ENCODE data around the gene CGREF1. TPM values are rescaled to one million over a fixed set of nuclear protein-coding genes. Genes with fewer than 3 reads are reported as not detected.

The CGREF1 gene
- total RNA-seq, 2 experiments from 2014 or later: 2.7 to 2.9 TPM

DNA sequence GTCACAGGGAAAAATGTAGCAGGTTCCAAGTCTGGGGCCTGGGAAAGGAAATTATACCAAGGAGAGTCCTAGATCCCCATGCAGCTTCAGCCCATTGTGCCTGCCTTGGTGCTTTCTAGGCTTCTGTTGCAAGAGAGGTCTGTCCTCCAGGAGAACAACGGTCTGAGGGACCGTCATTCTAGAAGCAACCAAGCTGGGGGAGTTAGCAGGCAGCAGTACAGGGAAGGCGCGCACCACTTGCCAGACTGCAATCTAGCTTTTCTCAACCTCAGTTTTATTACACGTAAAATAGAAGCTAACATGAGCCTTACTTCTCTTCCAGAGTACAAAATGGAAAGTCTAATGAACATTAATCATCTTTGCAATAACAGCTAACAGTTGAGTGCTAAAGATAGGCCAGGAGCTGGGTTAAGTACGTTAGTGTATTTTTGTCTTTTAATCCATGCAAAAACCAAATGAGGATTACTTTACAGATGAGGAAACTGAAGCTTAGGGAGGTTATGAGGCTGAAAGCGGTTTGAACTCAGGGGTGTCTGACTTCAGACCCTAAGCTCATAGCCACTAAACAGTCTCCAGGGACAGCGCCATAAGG lies 31.8 kb upstream of the CGREF1 start:
- H3K4me1 Mint-ChIP-seq (ENCODE audit: low read depth): no peaks in the 10 kb centered on the region
- intact Hi-C loops (cut with micrococcal nuclease): no loop called here
- H3K27me3 Mint-ChIP-seq: peaks cover 3% of the 10 kb centered on the region
- CTCF ChIA-PET: no interaction called here
- H3K27ac Mint-ChIP-seq: no peak overlapping the region
- POLR2A ChIA-PET: no interaction called here
- no peaks in the 10 kb centered on the region for H3K36me3 Mint-ChIP-seq
- no peak for DNase-seq
- no peaks in the 10 kb centered on the region for H3K9me3 Mint-ChIP-seq
- no peak overlapping the region for H3K4me3 Mint-ChIP-seq

DNA sequence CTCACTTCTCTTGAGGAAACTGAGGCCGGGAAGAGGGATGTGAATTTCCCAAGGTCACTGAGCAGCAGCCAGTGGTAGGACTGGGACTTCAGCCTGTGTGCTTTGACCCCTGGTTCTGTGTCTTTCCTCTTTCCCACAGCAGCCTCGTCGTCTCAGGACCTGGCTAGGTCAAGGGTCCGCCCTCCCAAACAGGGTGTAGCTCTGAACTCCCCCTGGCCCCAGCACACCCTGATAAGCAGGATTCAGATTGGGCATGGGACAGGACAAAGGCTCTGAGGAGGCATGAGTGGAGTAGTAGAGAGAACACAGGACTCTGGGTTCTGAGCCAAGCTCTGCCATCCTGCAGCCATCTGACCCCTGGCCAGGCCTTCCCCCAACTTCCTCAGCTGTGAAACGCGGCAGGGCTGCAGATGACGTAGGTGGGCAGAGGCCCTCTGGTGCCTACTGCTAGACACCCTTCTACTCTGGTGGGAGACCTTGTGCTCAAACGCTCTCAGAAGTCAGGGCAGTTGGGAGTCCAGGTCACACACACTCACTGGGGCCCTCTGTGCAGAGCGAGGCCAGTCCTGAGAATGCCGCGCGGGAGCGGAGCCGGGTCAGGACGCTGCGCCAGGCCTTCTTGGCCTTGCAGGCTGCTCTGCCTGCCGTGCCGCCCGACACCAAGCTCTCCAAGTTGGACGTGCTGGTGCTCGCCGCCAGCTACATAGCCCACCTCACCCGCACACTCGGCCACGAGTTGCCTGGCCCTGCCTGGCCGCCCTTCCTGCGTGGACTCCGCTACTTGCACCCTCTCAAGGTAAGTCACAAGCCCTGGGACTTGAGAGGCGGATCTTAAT lies 30.9 kb upstream of the CGREF1 start:
- POLR2A ChIA-PET: no interaction called here
- DNase-seq: no peak
- CTCF ChIA-PET: no interaction called here
- H3K9me3 Mint-ChIP-seq: no peaks in the 10 kb centered on the region
- H3K36me3 Mint-ChIP-seq: no peaks in the 10 kb centered on the region
- H3K4me1 Mint-ChIP-seq (ENCODE audit: low read depth): no peaks in the 10 kb centered on the region
- no peak overlapping the region for H3K4me3 Mint-ChIP-seq
- intact Hi-C loops (cut with micrococcal nuclease): no loop called here
- no peak overlapping the region for H3K27ac Mint-ChIP-seq
- peaks cover 3% of the 10 kb centered on the region for H3K27me3 Mint-ChIP-seq

GRCh38 chr2:27148801-27149439 lies 30.0 kb upstream of the CGREF1 start, which contains the start of gene TCF23:
Gene TCF23, plus strand, starts transcription at chr2:27149004. Its CDS starts 130 bp downstream, at chr2:27149134.
- Mint-ChIP-seq H3K27me3 (peaks cover 3% of the 10 kb centered on the region), H3K9me3 (no peaks in the 10 kb centered on the region), H3K4me1 (ENCODE audit: low read depth) (no peaks in the 10 kb centered on the region), H3K4me3 (no peak within 1 kb of the TSS), H3K27ac (no peak within 1 kb of the TSS), H3K36me3 (no peaks in the 10 kb centered on the region)
- ChIA-PET POLR2A (no interaction called here), CTCF (interaction anchor here (1.1 kb wide), 1 partner anchor 154 kb away, joined by 3 read pairs; no protein-coding TSS in a partner anchor)
- no peak for DNase-seq
- intact Hi-C loops (cut with micrococcal nuclease): no loop called here

- H3K36me3 Mint-ChIP-seq: no peaks in the 10 kb centered on the region
- H3K27me3 Mint-ChIP-seq: peaks cover 9% of the 10 kb centered on the region
- H3K4me1 Mint-ChIP-seq (ENCODE audit: low read depth): no peaks in the 10 kb centered on the region
- intact Hi-C loops (cut with micrococcal nuclease): no loop called here
- no peak overlapping the region for H3K4me3 Mint-ChIP-seq
- H3K27ac Mint-ChIP-seq: no peak overlapping the region
- CTCF ChIA-PET: interaction anchor here (1.1 kb wide), 1 partner anchor 155 kb away, joined by 3 read pairs; no protein-coding TSS in a partner anchor
- POLR2A ChIA-PET: no interaction called here
- DNase-seq: no peak
- peaks cover 4% of the 10 kb centered on the region for H3K9me3 Mint-ChIP-seq
These were observed 29.0 kb upstream of the CGREF1 start for GRCh38 chr2:27147935-27148334.

DNA sequence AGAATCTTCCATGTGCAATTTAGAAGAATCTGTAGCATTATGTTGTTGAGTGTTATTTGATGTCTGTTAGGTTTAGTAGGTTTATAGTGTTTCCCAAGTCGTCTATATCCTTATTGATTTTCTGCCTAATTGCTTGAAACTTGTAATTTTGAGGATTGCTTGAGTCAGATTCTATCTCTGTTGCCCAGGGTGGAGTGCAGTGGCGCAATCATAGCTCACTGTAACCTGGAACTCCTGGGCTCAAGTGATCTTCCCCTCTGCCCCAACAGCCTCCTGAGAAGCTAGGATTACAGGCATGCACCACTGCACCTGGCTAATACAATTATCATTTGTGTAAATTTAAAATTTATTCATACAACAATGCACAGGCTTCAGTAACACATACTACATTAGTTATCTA lies 26.8 kb upstream of the CGREF1 start:
- intact Hi-C loops (cut with micrococcal nuclease): no loop called here

DNA sequence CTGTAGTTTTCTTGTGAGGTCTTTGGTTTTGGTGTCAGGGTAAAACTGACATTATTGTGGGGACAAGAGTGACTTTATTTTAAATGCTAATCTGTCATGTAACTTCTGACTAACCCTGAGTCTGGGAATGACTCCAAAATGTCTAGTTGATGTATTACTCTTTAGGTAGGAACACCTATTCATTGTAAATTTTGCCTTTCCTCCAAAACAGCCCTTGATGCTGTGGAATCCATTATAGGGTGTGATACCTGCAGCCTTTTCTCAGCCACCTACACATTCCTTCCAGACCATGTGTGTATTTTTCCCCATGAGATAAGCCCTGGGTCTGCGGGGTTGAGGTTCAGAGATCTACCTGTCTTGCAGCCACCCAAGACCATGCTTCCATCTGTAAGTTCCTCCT lies 24.4 kb upstream of the CGREF1 start:
- ChIA-PET CTCF (no interaction called here), POLR2A (interaction anchor here (0.6 kb wide), 1 partner anchor 193 kb away, joined by 4 read pairs; no protein-coding TSS in a partner anchor)
- no peaks in the 10 kb centered on the region for H3K36me3 Mint-ChIP-seq
- H3K4me1 Mint-ChIP-seq (ENCODE audit: low read depth): no peaks in the 10 kb centered on the region
- intact Hi-C loops (cut with micrococcal nuclease): no loop called here
- H3K27me3 Mint-ChIP-seq: peaks cover 15% of the 10 kb centered on the region
- H3K4me3 Mint-ChIP-seq: no peak overlapping the region
- no peak for DNase-seq
- peaks cover 6% of the 10 kb centered on the region for H3K9me3 Mint-ChIP-seq
- no peak overlapping the region for H3K27ac Mint-ChIP-seq

More for the DNA sequence above, 26.8 kb upstream of the CGREF1 start:
- ChIA-PET POLR2A (no interaction called here), CTCF (interaction anchor here (1.0 to 1.3 kb wide), 2 partner anchors 20 to 157 kb away, joined by 3 read pairs; no protein-coding TSS in a partner anchor)
- no peak overlapping the region for H3K4me3 Mint-ChIP-seq
- peaks cover 6% of the 10 kb centered on the region for H3K9me3 Mint-ChIP-seq
- H3K27ac Mint-ChIP-seq: no peak overlapping the region
- H3K36me3 Mint-ChIP-seq: no peaks in the 10 kb centered on the region
- DNase-seq: no peak
- peaks cover 15% of the 10 kb centered on the region for H3K27me3 Mint-ChIP-seq
- no peaks in the 10 kb centered on the region for H3K4me1 Mint-ChIP-seq (ENCODE audit: low read depth)

GRCh38 chr2:27139310-27139709 lies 20.4 kb upstream of the CGREF1 start, which contains the start of gene PRR30:
Gene PRR30, minus strand, starts transcription at chr2:27139410. Its CDS starts 1,081 bp downstream, at chr2:27138329.
- Mint-ChIP-seq H3K27ac (no peak within 1 kb of the TSS), H3K36me3 (peaks cover 2% of the 10 kb centered on the region), H3K4me1 (ENCODE audit: low read depth) (peaks cover 4% of the 10 kb centered on the region), H3K27me3 (peaks cover 12% of the 10 kb centered on the region), H3K9me3 (peaks cover 6% of the 10 kb centered on the region), H3K4me3 (no peak within 1 kb of the TSS)
- intact Hi-C loops (cut with micrococcal nuclease): no loop called here
- no peak for DNase-seq
- ChIA-PET POLR2A (no interaction called here), CTCF (interaction anchor here (1.5 kb wide), 1 partner anchor 30 kb away, joined by 6 read pairs; no protein-coding TSS in a partner anchor)

DNA sequence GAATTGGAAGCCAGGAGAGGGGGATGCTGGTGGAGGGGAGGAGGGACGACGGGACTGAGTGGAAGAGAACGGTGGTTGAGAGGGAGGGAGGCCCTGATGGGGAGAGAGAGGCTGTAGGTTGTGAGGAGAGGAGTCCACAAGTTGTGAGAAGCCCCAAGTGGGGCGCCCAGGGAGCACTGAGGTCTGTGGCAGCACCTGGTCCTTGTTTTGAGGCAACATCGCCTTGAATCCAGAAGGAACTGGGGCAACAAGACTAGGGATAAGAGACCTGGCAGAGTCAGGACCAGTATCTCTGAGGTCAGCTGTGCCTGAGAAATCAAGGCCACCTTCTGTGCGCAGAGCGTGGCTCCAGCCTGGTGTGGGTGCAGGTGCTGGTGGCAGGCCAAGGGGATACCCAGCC lies 19.2 kb upstream of the CGREF1 start:
- DNase-seq: no peak
- Mint-ChIP-seq H3K4me1 (ENCODE audit: low read depth) (peaks cover 12% of the 10 kb centered on the region), H3K27me3 (peaks cover 7% of the 10 kb centered on the region), H3K9me3 (peaks cover 3% of the 10 kb centered on the region), H3K4me3 (no peak overlapping the region), H3K36me3 (peaks cover 3% of the 10 kb centered on the region), H3K27ac (no peak overlapping the region)
- CTCF ChIA-PET: no interaction called here
- POLR2A ChIA-PET: no interaction called here
- intact Hi-C loops (cut with micrococcal nuclease): no loop called here

GRCh38 chr2:27137322-27137935 lies 18.5 kb upstream of the CGREF1 start:
- Mint-ChIP-seq H3K27me3 (peaks cover 2% of the 10 kb centered on the region), H3K4me1 (ENCODE audit: low read depth) (peaks cover 18% of the 10 kb centered on the region), H3K9me3 (no peaks in the 10 kb centered on the region), H3K27ac (no peak overlapping the region), H3K4me3 (no peak overlapping the region), H3K36me3 (peaks cover 8% of the 10 kb centered on the region)
- DNase-seq: no peak
- intact Hi-C loops (cut with micrococcal nuclease): no loop called here
- ChIA-PET CTCF (no interaction called here), POLR2A (no interaction called here)

DNA sequence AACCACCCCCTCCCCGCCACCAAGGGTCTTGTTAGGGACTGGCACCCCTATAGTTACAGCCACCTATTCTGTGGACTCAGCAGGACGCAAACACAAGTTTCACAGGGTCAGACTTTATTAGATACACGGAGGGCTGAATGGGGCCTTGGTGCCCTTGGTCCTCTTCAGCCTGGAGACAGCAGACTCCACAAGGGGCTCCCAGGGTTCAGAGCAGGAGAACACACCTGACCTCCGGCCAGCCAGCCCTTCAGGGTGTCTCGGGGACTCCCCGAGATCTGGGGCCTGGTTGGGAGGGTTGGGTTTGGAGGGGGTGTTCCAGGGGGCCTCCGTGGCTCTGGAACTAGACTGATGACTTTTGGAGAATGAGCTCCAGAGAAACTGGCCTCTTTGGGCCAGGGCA lies 17.8 kb upstream of the CGREF1 start:
- H3K4me1 Mint-ChIP-seq (ENCODE audit: low read depth): peaks cover 20% of the 10 kb centered on the region

GRCh38 chr2:27135478-27135955 lies 16.6 kb upstream of the CGREF1 start:
- Mint-ChIP-seq H3K36me3 (peaks cover 15% of the 10 kb centered on the region), H3K27ac (peak overlapping the region; percentile 56), H3K4me1 (ENCODE audit: low read depth) (peaks cover 20% of the 10 kb centered on the region), H3K4me3 (peak overlapping the region; percentile 89), H3K27me3 (no peaks in the 10 kb centered on the region), H3K9me3 (no peaks in the 10 kb centered on the region)
- intact Hi-C loops (cut with micrococcal nuclease): loop anchor here (2.0 kb wide), 1 partner anchor 65 kb away; the partner anchor contains the start of gene OST4
- ChIA-PET POLR2A (interaction anchor here (2.6 kb wide), 1 partner anchor 12 kb away, joined by 20 read pairs; the partner anchor contains the start of gene ABHD1), CTCF (no interaction called here)
- no peak for DNase-seq

More for the DNA sequence above, 17.8 kb upstream of the CGREF1 start:
- intact Hi-C loops (cut with micrococcal nuclease): no loop called here
- CTCF ChIA-PET: interaction anchor here (0.6 kb wide), 1 partner anchor 563 kb away, joined by 3 read pairs; no protein-coding TSS in a partner anchor
- POLR2A ChIA-PET: interaction anchor here (1.0 kb wide), 1 partner anchor 13 kb away, joined by 3 read pairs; the partner anchor contains the start of gene ABHD1
- DNase-seq: no peak
- Mint-ChIP-seq H3K9me3 (no peaks in the 10 kb centered on the region), H3K27ac (no peak overlapping the region), H3K27me3 (no peaks in the 10 kb centered on the region), H3K36me3 (peaks cover 10% of the 10 kb centered on the region), H3K4me3 (no peak overlapping the region)

Data from activated CD4-positive, alpha-beta memory T cell treated with anti-CD3 and anti-CD28 coated beads for 36 hours (primary cell).